Right lobe of liver (tissue), 6 donors: Measurements from ENCODE around the gene EPO. TPM values are rescaled to one million over a fixed set of nuclear protein-coding genes. Genes with fewer than 3 reads are reported as not detected.
"Not testable (repeated sequence)": the region's sequence is repeated elsewhere in the genome, so short reads cannot be mapped to it uniquely, and the experiment has no call there.

ENCODE experiments used
- ATAC-seq, 4 donors: fragments of 200-7000 bp; cut with Tn5 transposase; one replicate each; pipeline ENCODE4 v1.9.1; 2020; ENCODE audit warnings: mild to moderate bottlenecking in 4 of 4, moderate library complexity in 4 of 4
- DNase-seq, 3 donors: peaks; one replicate each; pipeline ENCODE4 v3.0.0-alpha.2; 2020
- H3K27ac ChIP-seq, 3 donors: fragments of 200-600 bp; one replicate each; pipeline ENCODE4 v1.8.0; 2022
- H3K27me3 ChIP-seq, 2 donors: fragments of 200-600 bp; one replicate each; pipeline ENCODE4 v1.8.0; 2022
- H3K36me3 ChIP-seq, 4 donors: fragments of 200-600 bp; sonication (generic) in 1 of 4; one replicate each; pipeline versions ENCODE4 v1.5.1 to v1.8.0; 2017 to 2022; ENCODE audit warnings: control low read depth in 1 of 4
- H3K4me1 ChIP-seq, 4 donors: fragments of 200-600 bp; sonication (generic) in 1 of 4; one replicate each; pipeline versions ENCODE4 v1.5.1 to v1.8.0; 2017 to 2022; ENCODE audit warnings: control low read depth in 1 of 4
- H3K4me3 ChIP-seq, 3 donors: fragments of 200-600 bp; one replicate each; pipeline ENCODE4 v1.8.0; 2022
- H3K9me3 ChIP-seq, 4 donors: fragments of 200-600 bp; sonication (generic) in 1 of 4; one replicate each; pipeline versions ENCODE4 v1.5.1 to v1.8.0; 2017 to 2022; ENCODE audit warnings: control low read depth in 1 of 4
- POLR2A ChIP-seq: fragments of 450-650 bp; IDR thresholded peaks from one replicate; pipeline ENCODE4 v1.6.1; 2017; ENCODE audit warnings: antibody characterized with exemption, mild to moderate bottlenecking
- WGBS: methylation state at CpG from one replicate; pipeline ENCODE4 v1.1.6; 2018; ENCODE audit warnings: low coverage, low lambda C conversion rate; ENCODE audit not compliant: insufficient coverage; ENCODE audit errors: missing lambda C conversion rate; 5-methylcytosine and 5-hydroxymethylcytosine counted together
- intact Hi-C, 2 donors: fragments of 100-400 bp; cut with DNase I; formaldehyde crosslinking; loops; one replicate each; pipeline versions ENCODE4 v1.11.2 to v1.14.1; 2022
- total RNA-seq, 6 experiments: library from RNA; depleted of rRNA in 2 of 6; stranded (reverse); fragments of >200 nt in 2 of 6; fragmentation: NEBNext Ultra II Directional in 3 of 6; extraction: Animal tissue kit (Norgen Biotek cat#: 25700) in 3 of 6; gene quantifications; one replicate each; pipeline versions ENCODE4 v1.1.0 to v1.2.4, GENCODE V29; 2016 to 2023
- TF ChIP-seq, protein P1 (sequence below), 4 donors: fragments of 200-600 bp in 3 of 4; fragments of 450-650 bp in 1 of 4; IDR thresholded peaks; one replicate each; pipeline versions ENCODE4 v1.5.1 to v1.8.0; 2016 to 2022; ENCODE audit warnings: antibody characterized with exemption in 4 of 4, mild to moderate bottlenecking in 2 of 4
- donor health status: DM: no; HTN: yes; CAD: no.
- donor health status: DM: no; HTN: no; CAD: no.
- donor health status: DM: no; HTN: no; CAD: no.
- donor health status: DM: no; HTN: yes; CAD: no.
- donor health status: DM: no; HTN: yes; CAD: no.

Gene EPO
- total RNA-seq, 6 experiments from 2014 or later, result 0.20 to 84.5 (median 12.7) TPM

DNA sequence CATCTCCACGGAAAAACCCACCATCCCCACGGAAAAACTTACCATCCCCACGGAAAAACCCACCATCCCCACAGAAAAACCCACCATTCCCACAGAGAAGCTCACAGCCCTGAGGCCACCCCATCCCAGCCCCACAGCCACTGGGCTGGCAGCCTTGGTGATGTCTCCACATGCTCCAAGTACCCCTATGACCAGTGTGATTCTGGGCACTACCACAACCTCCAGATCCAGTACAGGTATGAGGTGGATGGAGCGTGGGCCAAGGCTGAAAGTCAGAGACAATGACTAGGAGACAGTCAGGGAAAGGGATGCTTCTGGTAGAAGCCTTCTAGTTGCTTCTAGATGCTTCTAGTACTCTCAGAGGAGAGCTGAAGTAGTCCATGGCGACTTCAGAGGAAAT is 32.7 kb downstream of the EPO start:
- H3K27me3 ChIP-seq, result no peaks in the 10 kb centered on the region
- no peak for TF ChIP-seq POLR2A
- H3K36me3 ChIP-seq, result no peaks in the 10 kb centered on the region
- no peaks in the 10 kb centered on the region for H3K4me1 ChIP-seq
- no peaks in the 10 kb centered on the region for H3K9me3 ChIP-seq
- 87% methylated on average over 4 of the region's 5 CpGs for WGBS
- intact Hi-C loops, result no loop called here
- H3K4me3 ChIP-seq, result no peak overlapping the region
- ATAC-seq (no peak), DNase-seq (no peak)
- no peak overlapping the region for H3K27ac ChIP-seq

DNA sequence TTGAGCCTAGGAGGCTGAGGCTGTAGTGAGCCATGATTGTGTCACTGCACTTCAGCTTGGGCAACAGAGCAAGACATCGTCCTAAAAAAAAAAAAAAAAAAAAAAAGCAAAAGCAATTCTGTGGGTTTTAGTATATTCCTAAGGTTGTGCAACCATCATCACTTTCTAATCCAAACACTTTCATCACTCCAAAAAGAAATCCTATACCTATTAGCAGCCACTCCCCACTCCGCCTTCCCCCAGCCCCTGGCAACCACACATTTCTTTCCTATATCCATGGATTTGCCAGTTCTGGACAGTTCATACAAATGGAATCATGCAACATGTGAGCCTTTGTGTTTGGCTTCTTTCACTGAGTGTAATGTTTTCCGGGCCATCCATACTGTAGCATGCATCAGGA is 33.5 kb downstream of the EPO start:
- H3K4me1 ChIP-seq, result no peaks in the 10 kb centered on the region
- intact Hi-C loops, result no loop called here
- TF ChIP-seq POLR2A, result no peak
- TF ChIP-seq, protein P1, sequence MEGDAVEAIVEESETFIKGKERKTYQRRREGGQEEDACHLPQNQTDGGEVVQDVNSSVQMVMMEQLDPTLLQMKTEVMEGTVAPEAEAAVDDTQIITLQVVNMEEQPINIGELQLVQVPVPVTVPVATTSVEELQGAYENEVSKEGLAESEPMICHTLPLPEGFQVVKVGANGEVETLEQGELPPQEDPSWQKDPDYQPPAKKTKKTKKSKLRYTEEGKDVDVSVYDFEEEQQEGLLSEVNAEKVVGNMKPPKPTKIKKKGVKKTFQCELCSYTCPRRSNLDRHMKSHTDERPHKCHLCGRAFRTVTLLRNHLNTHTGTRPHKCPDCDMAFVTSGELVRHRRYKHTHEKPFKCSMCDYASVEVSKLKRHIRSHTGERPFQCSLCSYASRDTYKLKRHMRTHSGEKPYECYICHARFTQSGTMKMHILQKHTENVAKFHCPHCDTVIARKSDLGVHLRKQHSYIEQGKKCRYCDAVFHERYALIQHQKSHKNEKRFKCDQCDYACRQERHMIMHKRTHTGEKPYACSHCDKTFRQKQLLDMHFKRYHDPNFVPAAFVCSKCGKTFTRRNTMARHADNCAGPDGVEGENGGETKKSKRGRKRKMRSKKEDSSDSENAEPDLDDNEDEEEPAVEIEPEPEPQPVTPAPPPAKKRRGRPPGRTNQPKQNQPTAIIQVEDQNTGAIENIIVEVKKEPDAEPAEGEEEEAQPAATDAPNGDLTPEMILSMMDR (IDR thresholded peaks at IDR 0.05), result no peak
- WGBS, result 100% methylated on average over 1 of the region's 3 CpGs
- no peak for ATAC-seq
- H3K4me3 ChIP-seq, result no peak overlapping the region
- no peak overlapping the region for H3K27ac ChIP-seq
- H3K36me3 ChIP-seq, result no peaks in the 10 kb centered on the region
- no peaks in the 10 kb centered on the region for H3K27me3 ChIP-seq
- H3K9me3 ChIP-seq, result no peaks in the 10 kb centered on the region
- no peak for DNase-seq

DNA sequence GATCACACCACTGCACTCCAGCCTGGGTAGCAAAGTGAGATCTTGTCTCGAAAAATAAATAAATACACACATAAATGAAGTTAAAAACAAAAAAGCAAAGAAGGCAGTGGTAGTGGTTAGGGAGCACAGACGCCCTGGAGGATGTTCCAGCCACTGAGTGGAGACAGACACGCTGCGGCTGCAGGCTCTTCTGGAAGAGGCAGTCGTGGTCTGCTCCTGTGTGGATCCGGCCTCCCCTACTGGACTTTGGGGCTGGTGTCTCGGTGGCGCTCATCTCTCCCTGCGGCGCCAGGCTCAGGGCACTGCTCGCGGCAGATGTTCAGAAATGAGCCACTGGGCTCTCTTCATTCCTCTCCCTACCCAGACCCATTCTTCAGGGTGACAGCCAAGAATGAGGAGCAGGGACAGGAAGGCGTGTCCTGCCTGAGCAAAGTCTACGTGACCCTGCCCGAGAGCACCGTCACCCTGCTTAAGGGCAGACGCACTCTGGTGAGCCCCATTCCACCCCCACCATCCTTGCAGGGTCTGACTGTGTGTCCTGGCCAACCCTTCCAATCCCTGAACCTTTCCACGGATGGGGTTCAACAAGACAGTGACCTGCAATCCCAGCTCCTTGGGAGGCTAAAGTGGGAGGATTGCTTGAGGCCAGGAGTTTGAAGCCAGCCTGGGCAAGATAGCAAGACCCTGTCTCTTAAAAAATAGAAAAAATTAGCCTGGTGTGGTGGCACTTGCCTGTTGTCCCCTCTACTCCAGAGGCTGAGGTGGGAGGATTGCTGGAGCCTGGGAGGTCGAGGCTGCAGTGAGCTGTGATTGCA is 39.3 kb downstream of the EPO start:
- WGBS, result 75% methylated on average over 13 of the region's 19 CpGs
- DNase-seq (no peak), ATAC-seq (peak in 1 of 4 donors; percentile 35)
- H3K4me3 ChIP-seq, result no peak overlapping the region
- no peaks in the 10 kb centered on the region for H3K4me1 ChIP-seq
- no peak overlapping the region for H3K27ac ChIP-seq
- no peaks in the 10 kb centered on the region for H3K36me3 ChIP-seq
- TF ChIP-seq, protein P1 (IDR thresholded peaks at IDR 0.05), result no peak
- TF ChIP-seq POLR2A, result no peak
- H3K9me3 ChIP-seq, result no peaks in the 10 kb centered on the region
- intact Hi-C loops, result no loop called here
- no peaks in the 10 kb centered on the region for H3K27me3 ChIP-seq

DNA sequence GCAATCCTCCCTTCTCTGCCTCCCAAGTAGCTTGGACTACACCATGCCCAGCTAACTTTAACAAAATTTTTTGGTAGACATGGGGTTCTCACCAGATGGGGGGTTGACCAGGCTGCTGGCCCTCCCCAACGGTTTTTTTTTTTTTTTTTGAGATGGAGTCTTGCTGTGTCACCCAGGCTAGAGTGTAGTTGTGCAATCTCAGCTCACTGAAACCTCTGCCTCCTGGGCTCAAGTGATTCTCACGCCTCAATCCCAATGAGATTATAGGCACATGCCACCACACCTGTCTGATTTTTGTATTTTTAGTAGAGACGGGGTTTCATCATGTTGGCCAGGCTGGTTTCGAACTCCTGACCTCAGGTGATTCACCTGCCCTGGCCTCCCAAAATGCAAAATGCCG is 42.6 kb downstream of the EPO start:
- H3K9me3 ChIP-seq, H3K36me3 ChIP-seq, H3K27me3 ChIP-seq, H3K4me1 ChIP-seq, DNase-seq, ATAC-seq, H3K27ac ChIP-seq, H3K4me3 ChIP-seq, intact Hi-C loops: not testable (repeated sequence)
- 58% methylated on average over 2 of the region's 5 CpGs for WGBS

DNA sequence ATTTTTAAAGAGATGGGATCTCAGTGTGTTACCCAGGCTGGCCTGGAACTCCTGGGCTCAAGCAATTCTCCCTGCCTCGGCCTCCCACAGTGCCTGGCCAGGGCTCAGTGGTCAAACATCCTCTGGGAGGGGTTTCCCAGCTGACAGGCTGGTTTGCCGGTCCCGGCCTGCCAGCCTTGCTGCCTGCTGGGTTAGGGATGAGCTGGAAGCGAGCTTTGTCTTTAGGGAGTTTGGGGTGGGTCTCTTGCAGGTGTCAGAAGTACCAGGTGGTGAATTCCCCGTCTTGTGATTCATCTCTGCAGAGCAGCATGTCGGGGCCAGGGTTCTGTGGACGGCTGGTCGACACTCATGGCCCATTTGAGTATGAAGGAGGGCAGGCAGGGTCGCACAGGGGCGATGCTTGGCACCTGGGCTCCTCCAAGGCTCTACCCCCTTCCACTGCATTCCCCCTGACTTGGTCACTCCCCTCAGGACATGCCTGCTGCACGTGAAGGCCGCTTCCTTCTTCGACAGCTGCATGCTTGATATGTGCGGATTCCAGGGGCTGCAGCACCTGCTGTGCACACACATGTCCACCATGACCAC is 43.4 kb downstream of the EPO start:
- Histone ChIP-seq H3K36me3 (no peaks in the 10 kb centered on the region), H3K4me1 (no peaks in the 10 kb centered on the region), H3K27me3 (no peaks in the 10 kb centered on the region), H3K4me3 (no peak overlapping the region), H3K27ac (no peak overlapping the region), H3K9me3 (no peaks in the 10 kb centered on the region)
- no CpG with 5 or more reads among the region's 14 CpGs for WGBS
- no peak for DNase-seq
- no peak for TF ChIP-seq POLR2A
- TF ChIP-seq, protein P1 (IDR thresholded peaks at IDR 0.05), result no peak
- intact Hi-C loops, result no loop called here
- no peak for ATAC-seq
